ENCODE data around the gene PI4K2A.
A peak's percentile ranks its signal among the peaks of the same experiment; 100 is the strongest.

Gene PI4K2A

GRCh38 chr10:97640174-97640867 is at the start of gene PI4K2A:
PI4K2A (plus strand) TSS chr10:97640671; CDS start chr10:97640743, 72 bp downstream.
- DNase-seq (ENCODE audit: low read depth in 2 of 3, low spot score in 2 of 3) = peak; percentile 91 to 99 (median 96)

- no peak for DNase-seq (ENCODE audit: low read depth in 2 of 3, low spot score in 2 of 3)
Observed at GRCh38 chr10:97590748-97591495, 49.5 kb upstream of the PI4K2A start.

- DNase-seq (ENCODE audit: low read depth in 2 of 3, low spot score in 2 of 3) = no peak
Observed at GRCh38 chr10:97593421-97593820, 47.0 kb upstream of the PI4K2A start.

GRCh38 chr10:97596101-97597082 is 44.1 kb upstream of the PI4K2A start:
- DNase-seq (ENCODE audit: low read depth in 2 of 3, low spot score in 2 of 3) = no peak

- no peak for DNase-seq (ENCODE audit: low read depth in 2 of 3, low spot score in 2 of 3)
Observed at GRCh38 chr10:97597778-97598177, 42.7 kb upstream of the PI4K2A start.

- DNase-seq (ENCODE audit: low read depth in 2 of 3, low spot score in 2 of 3) = no peak
Observed at GRCh38 chr10:97598407-97599271, 41.8 kb upstream of the PI4K2A start.

GRCh38 chr10:97599272-97599619 is 41.2 kb upstream of the PI4K2A start:
- DNase-seq (ENCODE audit: low read depth in 2 of 3, low spot score in 2 of 3) = no peak

GRCh38 chr10:97600616-97601015 is 39.9 kb upstream of the PI4K2A start:
- DNase-seq (ENCODE audit: low read depth in 2 of 3, low spot score in 2 of 3) = no peak

GRCh38 chr10:97601268-97602215 is 38.9 kb upstream of the PI4K2A start:
- DNase-seq (ENCODE audit: low read depth in 2 of 3, low spot score in 2 of 3) = no peak

- DNase-seq (ENCODE audit: low read depth in 2 of 3, low spot score in 2 of 3) = no peak
Observed at GRCh38 chr10:97607095-97607636, 33.3 kb upstream of the PI4K2A start.

GRCh38 chr10:97608991-97609561 is 31.4 kb upstream of the PI4K2A start:
- no peak for DNase-seq (ENCODE audit: low read depth in 2 of 3, low spot score in 2 of 3)

- DNase-seq (ENCODE audit: low read depth in 2 of 3, low spot score in 2 of 3) = no peak
Observed at GRCh38 chr10:97611473-97611872, 29.0 kb upstream of the PI4K2A start.

GRCh38 chr10:97612386-97612785 is 28.1 kb upstream of the PI4K2A start:
- DNase-seq (ENCODE audit: low read depth in 2 of 3, low spot score in 2 of 3) = no peak

- DNase-seq (ENCODE audit: low read depth in 2 of 3, low spot score in 2 of 3) = no peak
Observed at GRCh38 chr10:97618285-97618684, 22.2 kb upstream of the PI4K2A start.

GRCh38 chr10:97618733-97619132 is 21.7 kb upstream of the PI4K2A start:
- no peak for DNase-seq (ENCODE audit: low read depth in 2 of 3, low spot score in 2 of 3)

GRCh38 chr10:97623277-97623676 is 17.2 kb upstream of the PI4K2A start:
- no peak for DNase-seq (ENCODE audit: low read depth in 2 of 3, low spot score in 2 of 3)

- no peak for DNase-seq (ENCODE audit: low read depth in 2 of 3, low spot score in 2 of 3)
Observed at GRCh38 chr10:97627731-97628130, 12.7 kb upstream of the PI4K2A start.

GRCh38 chr10:97628228-97628627 is 12.2 kb upstream of the PI4K2A start:
- no peak for DNase-seq (ENCODE audit: low read depth in 2 of 3, low spot score in 2 of 3)

- no peak for DNase-seq (ENCODE audit: low read depth in 2 of 3, low spot score in 2 of 3)
Observed at GRCh38 chr10:97629289-97629688, 11.2 kb upstream of the PI4K2A start.

All from activated CD8-positive, alpha-beta memory T cell treated with anti-CD3 and anti-CD28 coated beads for 48 hours (primary cell).